Transverse colon (tissue), 3 donors: ENCODE data around the gene ITGA4.

Experiments used
- CTCF ChIP-seq, 5 experiments: fragments of 200-600 bp in 3 of 5; fragments of 450-650 bp in 2 of 5; sonication (generic) in 3 of 5; IDR thresholded peaks; 1 replicate in 2 of 5; 2 replicates in 3 of 5; pipeline ENCODE4 v1.5.1; 2016 to 2017; ENCODE audit warnings: antibody characterized with exemption in 5 of 5, inconsistent platforms in 3 of 5, mild to moderate bottlenecking in 2 of 5, moderate library complexity in 1 of 5
- POLR2A ChIP-seq: fragments of 450-650 bp; IDR thresholded peaks from one replicate; pipeline ENCODE4 v1.6.1; 2016; ENCODE audit warnings: antibody characterized with exemption, mild to moderate bottlenecking, moderate library complexity

DNA sequence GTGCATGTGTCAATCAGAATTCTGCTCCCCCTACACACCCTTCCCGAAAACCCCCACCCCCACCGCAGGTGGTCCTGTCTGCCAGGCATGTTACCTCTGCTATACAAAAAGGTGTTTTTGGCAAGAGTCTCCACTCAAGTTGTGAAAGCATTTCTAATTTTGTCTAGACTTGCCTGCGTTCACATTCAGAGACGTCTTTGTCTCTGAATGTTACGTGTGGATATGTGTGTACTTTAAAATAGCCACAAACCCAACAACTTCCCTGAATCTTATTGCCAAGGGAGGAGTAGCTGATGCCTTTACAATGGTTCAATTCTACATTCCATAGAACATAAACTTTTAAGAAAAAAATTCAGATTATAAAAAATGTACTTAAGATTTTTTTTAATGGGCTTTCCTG is 66.6 kb downstream of the ITGA4 start:
- TF ChIP-seq CTCF (IDR thresholded peaks at IDR 0.05) (no peak), POLR2A (no peak)
